Peyer's patch (tissue), 4 donors: ENCODE results near the gene ADAMTS2.

Experiments
- POLR2A ChIP-seq, 2 donors: fragments of 450-650 bp; IDR thresholded peaks; one replicate each; pipeline ENCODE4 v1.5.1; 2017; ENCODE audit warnings: antibody characterized with exemption in 2 of 2, mild to moderate bottlenecking in 2 of 2, moderate library complexity in 2 of 2
- TF ChIP-seq, protein P1 (sequence below), 6 experiments: fragments of 450-650 bp in 4 of 6; fragments of 200-600 bp in 2 of 6; sonication (generic) in 1 of 6; IDR thresholded peaks; one replicate each; pipeline ENCODE4 v1.5.1; 2017 to 2019; ENCODE audit warnings: antibody characterized with exemption in 6 of 6, mild to moderate bottlenecking in 3 of 6, moderate library complexity in 1 of 6

DNA sequence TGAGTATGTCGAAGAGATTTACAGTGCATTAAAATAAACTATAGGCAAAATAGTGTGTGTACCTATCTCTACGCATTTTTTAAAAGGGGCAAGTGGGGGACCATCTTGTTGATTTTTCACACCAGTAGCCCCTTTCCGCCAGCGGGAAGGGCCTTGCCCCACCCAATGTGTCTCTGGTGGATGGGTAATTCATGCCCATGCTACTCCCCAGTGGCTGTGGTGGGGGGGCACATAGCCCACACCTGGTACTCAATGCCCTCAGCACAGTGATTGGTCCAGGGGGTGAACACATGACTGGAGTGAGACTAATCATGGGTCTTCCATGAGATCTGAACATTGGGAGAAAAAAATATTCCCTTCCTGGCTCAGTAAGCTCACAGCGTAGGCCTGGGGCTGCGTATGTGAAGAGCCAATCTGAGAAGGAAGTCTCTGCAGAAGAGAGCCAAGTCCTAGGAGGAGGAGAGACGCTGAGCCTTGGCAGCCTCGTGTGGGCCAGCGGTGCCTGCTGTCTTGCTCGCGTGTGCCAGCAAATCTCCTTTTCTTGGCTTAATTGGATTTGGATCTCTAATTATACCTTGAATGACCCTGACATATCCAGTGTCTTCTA is 103.4 kb downstream of the ADAMTS2 start:
- TF ChIP-seq POLR2A (IDR thresholded peaks at IDR 0.05) = no peak
- TF ChIP-seq, protein P1, sequence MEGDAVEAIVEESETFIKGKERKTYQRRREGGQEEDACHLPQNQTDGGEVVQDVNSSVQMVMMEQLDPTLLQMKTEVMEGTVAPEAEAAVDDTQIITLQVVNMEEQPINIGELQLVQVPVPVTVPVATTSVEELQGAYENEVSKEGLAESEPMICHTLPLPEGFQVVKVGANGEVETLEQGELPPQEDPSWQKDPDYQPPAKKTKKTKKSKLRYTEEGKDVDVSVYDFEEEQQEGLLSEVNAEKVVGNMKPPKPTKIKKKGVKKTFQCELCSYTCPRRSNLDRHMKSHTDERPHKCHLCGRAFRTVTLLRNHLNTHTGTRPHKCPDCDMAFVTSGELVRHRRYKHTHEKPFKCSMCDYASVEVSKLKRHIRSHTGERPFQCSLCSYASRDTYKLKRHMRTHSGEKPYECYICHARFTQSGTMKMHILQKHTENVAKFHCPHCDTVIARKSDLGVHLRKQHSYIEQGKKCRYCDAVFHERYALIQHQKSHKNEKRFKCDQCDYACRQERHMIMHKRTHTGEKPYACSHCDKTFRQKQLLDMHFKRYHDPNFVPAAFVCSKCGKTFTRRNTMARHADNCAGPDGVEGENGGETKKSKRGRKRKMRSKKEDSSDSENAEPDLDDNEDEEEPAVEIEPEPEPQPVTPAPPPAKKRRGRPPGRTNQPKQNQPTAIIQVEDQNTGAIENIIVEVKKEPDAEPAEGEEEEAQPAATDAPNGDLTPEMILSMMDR (IDR thresholded peaks at IDR 0.05) = no peak
